ENCODE measurements around the gene BMAL1.

Gene BMAL1

GRCh38 chr11:13315517-13316432 is 38.2 kb downstream of the BMAL1 start:
- H4K20me1 ChIP-seq (ENCODE audit: low read depth, low read length) = no peaks in the 10 kb centered on the region
- H3K79me2 ChIP-seq (ENCODE audit: insufficient read depth, low read length) = no peaks in the 10 kb centered on the region
- H2AFZ ChIP-seq (ENCODE audit: low read depth, low read length, severe bottlenecking) = no peak overlapping the region
- no peak overlapping the region for H3K9ac ChIP-seq (ENCODE audit: low read length)
- no peaks in the 10 kb centered on the region for H3F3A ChIP-seq (ENCODE audit: insufficient read depth)
- no peak overlapping the region for H3K27ac ChIP-seq (ENCODE audit: low read depth, low read length)
- no peaks in the 10 kb centered on the region for H3K36me3 ChIP-seq (ENCODE audit: low read length)
- no peaks in the 10 kb centered on the region for H3K9me3 ChIP-seq (ENCODE audit: insufficient read depth, low read length)
- no peaks in the 10 kb centered on the region for H3K9me2 ChIP-seq (replicated peaks; ENCODE audit: insufficient read depth, low read length)
- no peak overlapping the region for H3K4me3 ChIP-seq (ENCODE audit: insufficient read depth, low read length, poor library complexity, severe bottlenecking)
- TF ChIP-seq EZH2phosphoT487 (conservative IDR thresholded peaks at IDR 0.05; ENCODE audit: low read length) (no peak), CTCF (IDR thresholded peaks at IDR 0.05; ENCODE audit: insufficient read depth, low read length, poor library complexity, severe bottlenecking) (no peak)
- no peaks in the 10 kb centered on the region for H3K27me3 ChIP-seq (ENCODE audit: low read length)
- H3K4me2 ChIP-seq (ENCODE audit: low read depth, low read length, poor library complexity, severe bottlenecking) = no peak overlapping the region

GRCh38 chr11:13316528-13316961 is 39.0 kb downstream of the BMAL1 start:
- H3K9me2 ChIP-seq (replicated peaks; ENCODE audit: insufficient read depth, low read length) = no peaks in the 10 kb centered on the region
- H3K9me3 ChIP-seq (ENCODE audit: insufficient read depth, low read length) = no peaks in the 10 kb centered on the region
- TF ChIP-seq EZH2phosphoT487 (conservative IDR thresholded peaks at IDR 0.05; ENCODE audit: low read length) (no peak), CTCF (IDR thresholded peaks at IDR 0.05; ENCODE audit: insufficient read depth, low read length, poor library complexity, severe bottlenecking) (no peak)
- H3F3A ChIP-seq (ENCODE audit: insufficient read depth) = no peaks in the 10 kb centered on the region
- H3K4me2 ChIP-seq (ENCODE audit: low read depth, low read length, poor library complexity, severe bottlenecking) = no peak overlapping the region
- H4K20me1 ChIP-seq (ENCODE audit: low read depth, low read length) = no peaks in the 10 kb centered on the region
- no peaks in the 10 kb centered on the region for H3K36me3 ChIP-seq (ENCODE audit: low read length)
- no peak overlapping the region for H2AFZ ChIP-seq (ENCODE audit: low read depth, low read length, severe bottlenecking)
- no peaks in the 10 kb centered on the region for H3K79me2 ChIP-seq (ENCODE audit: insufficient read depth, low read length)
- no peaks in the 10 kb centered on the region for H3K27me3 ChIP-seq (ENCODE audit: low read length)
- H3K4me3 ChIP-seq (ENCODE audit: insufficient read depth, low read length, poor library complexity, severe bottlenecking) = no peak overlapping the region
- H3K27ac ChIP-seq (ENCODE audit: low read depth, low read length) = no peak overlapping the region
- H3K9ac ChIP-seq (ENCODE audit: low read length) = no peak overlapping the region

GRCh38 chr11:13317293-13318080 is 39.9 kb downstream of the BMAL1 start:
- H3K36me3 ChIP-seq (ENCODE audit: low read length) = no peaks in the 10 kb centered on the region
- H3K9me2 ChIP-seq (replicated peaks; ENCODE audit: insufficient read depth, low read length) = no peaks in the 10 kb centered on the region
- no peak overlapping the region for H3K27ac ChIP-seq (ENCODE audit: low read depth, low read length)
- H2AFZ ChIP-seq (ENCODE audit: low read depth, low read length, severe bottlenecking) = no peak overlapping the region
- no peak overlapping the region for H3K4me2 ChIP-seq (ENCODE audit: low read depth, low read length, poor library complexity, severe bottlenecking)
- no peaks in the 10 kb centered on the region for H3K9me3 ChIP-seq (ENCODE audit: insufficient read depth, low read length)
- H3K27me3 ChIP-seq (ENCODE audit: low read length) = no peaks in the 10 kb centered on the region
- H3K4me3 ChIP-seq (ENCODE audit: insufficient read depth, low read length, poor library complexity, severe bottlenecking) = no peak overlapping the region
- no peaks in the 10 kb centered on the region for H4K20me1 ChIP-seq (ENCODE audit: low read depth, low read length)
- no peaks in the 10 kb centered on the region for H3K79me2 ChIP-seq (ENCODE audit: insufficient read depth, low read length)
- no peak for TF ChIP-seq CTCF (IDR thresholded peaks at IDR 0.05; ENCODE audit: insufficient read depth, low read length, poor library complexity, severe bottlenecking)
- no peak for TF ChIP-seq EZH2phosphoT487 (conservative IDR thresholded peaks at IDR 0.05; ENCODE audit: low read length)
- H3K9ac ChIP-seq (ENCODE audit: low read length) = no peak overlapping the region
- no peaks in the 10 kb centered on the region for H3F3A ChIP-seq (ENCODE audit: insufficient read depth)

Data from SU-DHL-6 (cell line).